ENCODE results near the gene SPIB. TPM values are rescaled to one million over a fixed set of nuclear protein-coding genes. Genes with fewer than 3 reads are reported as not detected.

The SPIB gene
- total and polyA plus RNA-seq, 8 donors, result 0.19 to 53.3 (median 0.57) TPM; not detected in 2

DNA sequence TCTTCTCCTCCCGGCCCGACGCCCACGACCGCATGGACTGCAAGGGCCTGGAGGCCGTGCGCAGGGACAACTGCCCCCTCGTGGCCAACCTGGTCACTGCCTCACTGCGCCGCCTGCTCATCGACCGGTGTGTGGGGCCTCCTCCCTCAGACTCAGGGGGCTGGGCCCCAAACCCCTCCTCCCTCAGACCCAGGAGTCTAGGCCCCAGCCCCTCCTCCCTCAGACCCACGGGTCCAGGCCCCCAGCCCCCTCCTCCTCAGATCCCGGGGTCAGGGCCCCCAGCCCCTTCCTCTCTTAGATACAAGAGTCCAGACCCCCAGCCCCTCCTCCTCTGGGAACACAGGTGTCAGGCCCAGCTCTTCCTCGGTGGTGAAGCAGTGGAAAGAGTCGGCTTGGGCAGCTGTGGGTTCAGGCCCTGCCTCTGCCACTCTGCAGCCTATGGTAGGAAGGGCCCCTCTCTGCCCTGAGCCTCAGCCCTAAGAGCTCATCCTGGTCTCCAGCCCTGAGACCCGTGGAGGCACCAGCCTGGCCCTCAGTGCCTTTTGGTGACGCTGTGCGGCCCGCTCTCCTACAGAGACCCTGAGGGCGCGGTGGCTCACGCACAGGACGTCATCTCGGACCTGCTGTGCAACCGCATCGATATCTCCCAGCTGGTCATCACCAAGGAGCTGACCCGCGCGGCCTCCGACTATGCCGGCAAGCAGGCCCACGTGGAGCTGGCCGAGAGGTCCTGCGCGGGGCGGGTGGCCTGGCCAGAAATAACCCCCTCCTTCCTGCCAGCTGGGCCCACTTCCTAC lies 3.7 kb upstream of the SPIB start:
- peak in 5 of 7 experiments; percentile 67 to 90 (median 86) for TF ChIP-seq CTCF (IDR thresholded peaks at IDR 0.05)
- no peak for TF ChIP-seq EP300 (IDR thresholded peaks at IDR 0.05)
- peak in 1 of 3 donors; percentile 28 for TF ChIP-seq POLR2AphosphoS5 (IDR thresholded peaks at IDR 0.05)
- TF ChIP-seq POLR2A (IDR thresholded peaks at IDR 0.05), result no peak
- DNase-seq, result peak; percentile 79 to 91
- Histone ChIP-seq H3K9me3 (no peaks in the 10 kb centered on the region), H3K4me1 (peaks cover 0 to 37% (median 26%) of the 10 kb centered on the region in 4 donors), H3K4me3 (no peak overlapping the region), H3K36me3 (peaks cover 0 to 18% (median 6%) of the 10 kb centered on the region in 4 donors), H3K27me3 (peaks cover 0 to 40% (median 30%) of the 10 kb centered on the region in 3 donors), H3K27ac (peak overlapping the region in 1 of 5 donors; percentile 22)
- WGBS, 5 donors, result 47 to 80% (median 52%) methylated on average over 2 to 37 of the region's 37 CpGs
- intact Hi-C loops (cut with DNase I; ENCODE audit: low total_unique reads), result no loop called here

GRCh38 chr19:50415661-50416033 lies 3.1 kb upstream of the SPIB start:
- DNase-seq, result peak; percentile 49 to 75
- Histone ChIP-seq H3K9me3 (no peaks in the 10 kb centered on the region), H3K4me1 (peaks cover 0 to 37% (median 26%) of the 10 kb centered on the region in 4 donors), H3K4me3 (no peak overlapping the region), H3K27ac (no peak overlapping the region), H3K36me3 (peaks cover 0 to 12% (median 1%) of the 10 kb centered on the region in 4 donors), H3K27me3 (peaks cover 0 to 46% (median 30%) of the 10 kb centered on the region in 3 donors)
- intact Hi-C loops (cut with DNase I; ENCODE audit: low total_unique reads), result no loop called here
- 69 to 87% (median 75%) methylated on average over 9 to 22 of the region's 22 CpGs for WGBS, 5 donors
- TF ChIP-seq POLR2AphosphoS5 (IDR thresholded peaks at IDR 0.05) (no peak), EP300 (IDR thresholded peaks at IDR 0.05) (no peak), CTCF (IDR thresholded peaks at IDR 0.05) (no peak), POLR2A (IDR thresholded peaks at IDR 0.05) (no peak)

DNA sequence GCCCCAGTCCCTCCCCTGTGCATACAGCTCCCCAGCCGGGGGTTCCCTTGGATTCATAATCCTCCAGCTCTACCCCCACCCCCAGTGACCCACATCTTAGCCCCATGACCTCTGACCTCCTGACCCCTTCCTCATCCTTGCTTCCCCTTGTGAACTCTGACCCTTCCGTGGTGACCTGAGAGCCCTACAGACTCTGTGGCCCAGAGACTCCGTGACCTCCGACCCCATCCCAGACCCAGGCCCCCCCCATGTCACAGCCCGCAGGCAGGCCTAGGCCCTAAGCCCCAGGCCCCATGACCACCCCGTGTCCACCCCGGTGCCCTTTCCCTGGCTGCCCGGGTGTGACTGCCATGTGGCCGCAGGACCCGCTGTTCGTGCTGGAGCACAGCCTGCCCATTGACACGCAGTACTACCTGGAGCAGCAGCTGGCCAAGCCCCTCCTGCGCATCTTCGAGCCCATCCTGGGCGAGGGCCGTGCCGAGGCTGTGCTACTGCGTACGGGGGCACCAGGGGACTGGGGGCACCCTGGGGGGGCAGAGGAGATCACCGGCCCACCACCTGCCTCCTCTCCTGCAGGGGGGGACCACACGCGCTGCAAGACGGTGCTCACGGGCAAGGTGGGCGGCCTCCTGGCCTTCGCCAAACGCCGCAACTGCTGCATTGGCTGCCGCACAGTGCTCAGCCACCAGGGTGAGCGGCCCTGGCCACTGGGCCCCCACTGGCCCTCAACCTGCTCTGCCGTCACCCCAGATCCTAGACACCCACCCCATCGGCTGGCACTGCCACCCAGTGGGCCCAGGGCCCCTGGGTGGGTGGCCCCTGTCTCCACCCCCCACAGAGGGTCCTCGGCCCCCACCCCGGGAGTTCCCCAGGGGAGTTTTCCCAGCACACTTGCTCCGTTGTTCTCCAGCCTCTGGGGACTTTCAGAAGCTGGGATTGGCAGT lies 2.4 kb upstream of the SPIB start:
- TF ChIP-seq EP300 (IDR thresholded peaks at IDR 0.05) (no peak), POLR2AphosphoS5 (IDR thresholded peaks at IDR 0.05) (no peak), POLR2A (IDR thresholded peaks at IDR 0.05) (no peak), CTCF (IDR thresholded peaks at IDR 0.05) (no peak)
- H3K4me3 ChIP-seq, result no peak overlapping the region
- no peaks in the 10 kb centered on the region for H3K9me3 ChIP-seq
- intact Hi-C loops (cut with DNase I; ENCODE audit: low total_unique reads), result no loop called here
- H3K27ac ChIP-seq, result no peak overlapping the region
- H3K27me3 ChIP-seq, result peaks cover 0 to 52% (median 30%) of the 10 kb centered on the region in 3 donors
- H3K4me1 ChIP-seq, result peaks cover 0 to 37% (median 26%) of the 10 kb centered on the region in 4 donors
- 74 to 87% (median 84%) methylated on average over 12 to 35 of the region's 35 CpGs for WGBS, 5 donors
- no peak for DNase-seq
- peaks cover 0 to 6% (median 0%) of the 10 kb centered on the region in 4 donors for H3K36me3 ChIP-seq
